Osteoblast (primary cell): ENCODE measurements around the gene ZNF655. TPM values are rescaled to one million over a fixed set of nuclear protein-coding genes. Genes with fewer than 3 reads are reported as not detected.

Experiments used
- DNase-seq: peaks from one replicate; pipeline ENCODE4 v3.0.0; 2011; ENCODE audit warnings: low spot score, mixed read lengths; ENCODE audit not compliant: insufficient read length; ENCODE audit errors: missing footprints
- H2AFZ ChIP-seq: 2 replicates; pipeline ENCODE4 v1.6.0; 2011; ENCODE audit warnings: mild to moderate bottlenecking, low read length
- H3K27ac ChIP-seq: 2 replicates; pipeline ENCODE4 v1.5.1; 2011; ENCODE audit warnings: mild to moderate bottlenecking, low read depth, low read length, moderate library complexity
- H3K27me3 ChIP-seq: 2 replicates; pipeline ENCODE4 v1.6.0; 2012; ENCODE audit warnings: mild to moderate bottlenecking, control low read depth, inconsistent platforms, low read length, moderate library complexity; ENCODE audit not compliant: insufficient read depth
- H3K36me3 ChIP-seq: 2 replicates; pipeline ENCODE4 v1.5.1; 2011; ENCODE audit warnings: mild to moderate bottlenecking, low read length, control low read depth, moderate library complexity; ENCODE audit not compliant: insufficient read depth
- H3K4me1 ChIP-seq: 2 replicates; pipeline ENCODE4 v1.5.1; 2011; ENCODE audit warnings: mild to moderate bottlenecking, low read length, control low read depth, moderate library complexity; ENCODE audit not compliant: insufficient read depth
- H3K4me2 ChIP-seq: 2 replicates; pipeline ENCODE4 v1.6.0; 2011; ENCODE audit warnings: mild to moderate bottlenecking, low read length; ENCODE audit not compliant: insufficient read depth
- H3K4me3 ChIP-seq: fragments of 200-600 bp; sonication (generic); 3 replicates; pipeline ENCODE4 v1.5.1; 2012; ENCODE audit warnings: mild to moderate bottlenecking, low read length, inconsistent platforms; ENCODE audit not compliant: insufficient read depth
- H3K79me2 ChIP-seq: 2 replicates; pipeline ENCODE4 v1.6.0; 2012; ENCODE audit warnings: mild to moderate bottlenecking, low read length, control low read depth, inconsistent platforms; ENCODE audit not compliant: insufficient read depth
- H3K9me3 ChIP-seq: 2 replicates; pipeline ENCODE4 v1.5.1; 2011; ENCODE audit warnings: low read depth, low read length, control low read depth
- H4K20me1 ChIP-seq: 2 replicates; pipeline ENCODE4 v1.6.0; 2012; ENCODE audit warnings: mild to moderate bottlenecking, low read length, control low read depth; ENCODE audit not compliant: insufficient read depth
- CTCF ChIP-seq: IDR thresholded peaks from 2 replicates; pipeline ENCODE4 v1.5.1; 2011; ENCODE audit warnings: mild to moderate bottlenecking, low read depth, low read length, moderate library complexity; ENCODE audit errors: extremely low read depth
- total RNA-seq: library from RNA; depleted of rRNA; stranded (reverse); fragments of >200 nt; gene quantifications from 2 replicates; pipeline ENCODE4 v1.2.3, GENCODE V29; 2012

Gene ZNF655
- total RNA-seq, 1 donor, result 76.7 TPM

GRCh38 chr7:99557196-99557607 lies 1.2 kb upstream of the ZNF655 start:
- H2AFZ ChIP-seq, result no peak overlapping the region
- no peaks in the 10 kb centered on the region for H3K9me3 ChIP-seq
- TF ChIP-seq CTCF, result no peak
- H3K79me2 ChIP-seq, result peaks cover 57% of the 10 kb centered on the region
- no peak for DNase-seq
- H3K4me2 ChIP-seq, result peak overlapping the region; percentile 91
- peak overlapping the region; percentile 91 for H3K4me3 ChIP-seq
- H3K27ac ChIP-seq, result peak overlapping the region; percentile 91
- peaks cover 21% of the 10 kb centered on the region for H3K36me3 ChIP-seq
- H4K20me1 ChIP-seq, result no peaks in the 10 kb centered on the region
- H3K4me1 ChIP-seq, result peaks cover 29% of the 10 kb centered on the region
- no peaks in the 10 kb centered on the region for H3K27me3 ChIP-seq

GRCh38 chr7:99557940-99558305 lies 519 bp upstream of the ZNF655 start:
- peak overlapping the region; percentile 91 for H3K27ac ChIP-seq
- H4K20me1 ChIP-seq, result no peaks in the 10 kb centered on the region
- peak overlapping the region; percentile 94 for H2AFZ ChIP-seq
- H3K36me3 ChIP-seq, result peaks cover 26% of the 10 kb centered on the region
- no peak for TF ChIP-seq CTCF
- H3K4me2 ChIP-seq, result peak overlapping the region; percentile 91
- peaks cover 29% of the 10 kb centered on the region for H3K4me1 ChIP-seq
- H3K79me2 ChIP-seq, result peaks cover 57% of the 10 kb centered on the region
- no peaks in the 10 kb centered on the region for H3K27me3 ChIP-seq
- DNase-seq, result peak; percentile 71
- peak overlapping the region; percentile 91 for H3K4me3 ChIP-seq
- no peaks in the 10 kb centered on the region for H3K9me3 ChIP-seq

- Histone ChIP-seq H3K27ac (peak overlapping the region; percentile 91), H3K4me2 (peak overlapping the region; percentile 91), H3K4me1 (peaks cover 40% of the 10 kb centered on the region), H3K36me3 (peaks cover 32% of the 10 kb centered on the region), H2AFZ (peak overlapping the region; percentile 94), H3K9me3 (no peaks in the 10 kb centered on the region), H3K27me3 (no peaks in the 10 kb centered on the region), H3K79me2 (peaks cover 62% of the 10 kb centered on the region), H3K4me3 (peak overlapping the region; percentile 91), H4K20me1 (peaks cover 6% of the 10 kb centered on the region)
- no peak for DNase-seq
- no peak for TF ChIP-seq CTCF
Observed at GRCh38 chr7:99559175-99559915, 903 bp downstream of the ZNF655 start.

GRCh38 chr7:99560834-99561736 lies 2.6 kb downstream of the ZNF655 start:
- Histone ChIP-seq H3K27ac (peak overlapping the region; percentile 75), H3K4me2 (peak overlapping the region; percentile 7), H2AFZ (no peak overlapping the region), H3K36me3 (peaks cover 49% of the 10 kb centered on the region), H4K20me1 (peaks cover 21% of the 10 kb centered on the region), H3K4me3 (no peak overlapping the region), H3K4me1 (peaks cover 41% of the 10 kb centered on the region), H3K27me3 (no peaks in the 10 kb centered on the region), H3K79me2 (peaks cover 77% of the 10 kb centered on the region), H3K9me3 (no peaks in the 10 kb centered on the region)
- TF ChIP-seq CTCF, result no peak
- no peak for DNase-seq
